Fibroblast of skin of right biceps (primary cell): ENCODE measurements around the gene CTBP1.
A peak's percentile ranks its signal among the peaks of the same experiment; 100 is the strongest.

Source experiments
- DNase-seq: peaks from one replicate; pipeline ENCODE4 v3.0.0-alpha.2; 2013

The CTBP1 gene

GRCh38 chr4:1236103-1236641 lies 12.8 kb downstream of the CTBP1 start:
- no peak for DNase-seq

- DNase-seq = no peak
These were observed 13.4 kb downstream of the CTBP1 start for GRCh38 chr4:1235381-1236102.

GRCh38 chr4:1234811-1235292 lies 14.1 kb downstream of the CTBP1 start:
- DNase-seq = no peak

- DNase-seq = no peak
These were observed 14.6 kb downstream of the CTBP1 start for GRCh38 chr4:1234309-1234695.

GRCh38 chr4:1233641-1234308 lies 15.2 kb downstream of the CTBP1 start:
- DNase-seq = peak; percentile 18

GRCh38 chr4:1232661-1233621 lies 16.0 kb downstream of the CTBP1 start:
- peak; percentile 24 for DNase-seq

- DNase-seq = no peak
These were observed 17.1 kb downstream of the CTBP1 start for GRCh38 chr4:1231637-1232360.

- DNase-seq = no peak
These were observed 17.8 kb downstream of the CTBP1 start for GRCh38 chr4:1230971-1231636.

- DNase-seq = no peak
These were observed 18.6 kb downstream of the CTBP1 start for GRCh38 chr4:1230316-1230715.

GRCh38 chr4:1229117-1229849 lies 19.6 kb downstream of the CTBP1 start:
- no peak for DNase-seq

- no peak for DNase-seq
These were observed 21.1 kb downstream of the CTBP1 start for GRCh38 chr4:1227816-1228215.

GRCh38 chr4:1226598-1226997 lies 22.3 kb downstream of the CTBP1 start:
- no peak for DNase-seq

GRCh38 chr4:1226144-1226481 lies 22.8 kb downstream of the CTBP1 start:
- DNase-seq = no peak

- DNase-seq = no peak
These were observed 23.4 kb downstream of the CTBP1 start for GRCh38 chr4:1225272-1226143.

- DNase-seq = no peak
These were observed 24.8 kb downstream of the CTBP1 start for GRCh38 chr4:1223841-1224809.

- DNase-seq = no peak
These were observed 25.8 kb downstream of the CTBP1 start for GRCh38 chr4:1222938-1223690.

- DNase-seq = no peak
These were observed 26.7 kb downstream of the CTBP1 start for GRCh38 chr4:1222036-1222789.
